Subcutaneous adipose tissue (tissue), 4 donors: Measurements from ENCODE around the gene ZDHHC4. TPM values are rescaled to one million over a fixed set of nuclear protein-coding genes. Genes with fewer than 3 reads are reported as not detected.

Experiments used
- total RNA-seq, 4 donors: library from RNA; depleted of rRNA; stranded (reverse); fragments of >200 nt; gene quantifications; one replicate each; pipeline ENCODE4 v1.1.0, GENCODE V29; 2016
- TF ChIP-seq, protein P1 (sequence below): fragments of 450-650 bp; IDR thresholded peaks from one replicate; pipeline ENCODE4 v1.5.1; 2016; ENCODE audit warnings: low read depth, mild to moderate bottlenecking, control low read depth, antibody characterized with exemption, moderate library complexity

The ZDHHC4 gene
- total RNA-seq, 4 donors from 2014 or later, result 39.8 to 62.2 (median 44.2) TPM

GRCh38 chr7:6533893-6534495 lies 43.3 kb upstream of the ZDHHC4 start:
- TF ChIP-seq, protein P1, sequence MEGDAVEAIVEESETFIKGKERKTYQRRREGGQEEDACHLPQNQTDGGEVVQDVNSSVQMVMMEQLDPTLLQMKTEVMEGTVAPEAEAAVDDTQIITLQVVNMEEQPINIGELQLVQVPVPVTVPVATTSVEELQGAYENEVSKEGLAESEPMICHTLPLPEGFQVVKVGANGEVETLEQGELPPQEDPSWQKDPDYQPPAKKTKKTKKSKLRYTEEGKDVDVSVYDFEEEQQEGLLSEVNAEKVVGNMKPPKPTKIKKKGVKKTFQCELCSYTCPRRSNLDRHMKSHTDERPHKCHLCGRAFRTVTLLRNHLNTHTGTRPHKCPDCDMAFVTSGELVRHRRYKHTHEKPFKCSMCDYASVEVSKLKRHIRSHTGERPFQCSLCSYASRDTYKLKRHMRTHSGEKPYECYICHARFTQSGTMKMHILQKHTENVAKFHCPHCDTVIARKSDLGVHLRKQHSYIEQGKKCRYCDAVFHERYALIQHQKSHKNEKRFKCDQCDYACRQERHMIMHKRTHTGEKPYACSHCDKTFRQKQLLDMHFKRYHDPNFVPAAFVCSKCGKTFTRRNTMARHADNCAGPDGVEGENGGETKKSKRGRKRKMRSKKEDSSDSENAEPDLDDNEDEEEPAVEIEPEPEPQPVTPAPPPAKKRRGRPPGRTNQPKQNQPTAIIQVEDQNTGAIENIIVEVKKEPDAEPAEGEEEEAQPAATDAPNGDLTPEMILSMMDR, result no peak

DNA sequence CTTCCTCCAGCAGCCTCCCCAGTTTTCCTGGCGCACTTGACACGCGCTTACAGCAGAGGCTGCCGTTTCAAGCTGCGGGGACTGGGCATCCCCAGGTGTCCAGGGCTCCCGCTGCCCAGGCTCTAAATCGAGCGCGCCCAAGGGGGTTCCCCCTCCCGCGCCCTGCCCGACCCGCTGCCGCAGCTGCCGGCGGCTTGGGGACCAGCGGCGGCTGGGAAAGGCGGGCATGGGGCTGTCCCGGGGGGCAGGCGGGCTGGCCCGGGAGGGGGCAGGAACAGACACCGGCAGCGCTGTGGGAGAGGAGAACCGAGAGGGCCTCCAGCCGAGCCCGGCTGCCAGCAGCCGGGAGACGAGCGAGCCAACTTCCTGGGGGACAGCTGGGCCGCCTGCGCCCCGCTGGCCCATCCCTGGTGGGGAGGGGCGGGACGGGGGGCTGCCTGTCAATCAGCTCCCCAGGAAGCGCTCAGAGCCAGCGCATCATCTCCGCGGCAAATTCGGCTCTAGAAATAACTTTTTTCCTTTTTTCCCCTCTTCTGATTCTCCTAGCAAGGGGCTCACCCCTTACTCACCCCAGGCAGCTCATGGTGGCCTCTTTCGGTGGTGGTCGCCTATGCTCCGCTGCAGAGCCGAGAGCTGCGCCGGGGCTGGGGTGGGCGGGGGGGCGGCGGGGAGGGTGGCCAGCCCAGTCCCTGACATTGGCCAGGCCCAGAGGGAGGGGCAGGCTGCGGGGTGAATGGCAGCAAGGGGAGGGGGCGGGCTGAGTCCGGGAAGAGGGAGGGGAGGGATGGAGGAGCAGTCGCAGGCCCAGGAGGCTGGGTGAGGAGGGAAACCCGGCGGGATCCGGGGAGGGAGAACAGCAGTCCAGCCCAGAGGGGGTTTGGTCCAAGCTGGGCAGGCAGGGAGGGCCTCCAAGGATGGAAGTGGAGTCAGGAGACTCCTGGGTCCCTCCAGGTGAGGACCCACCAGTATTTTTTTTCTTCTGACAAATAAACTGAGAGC lies 40.7 kb upstream of the ZDHHC4 start:
- TF ChIP-seq, protein P1, result no peak

DNA sequence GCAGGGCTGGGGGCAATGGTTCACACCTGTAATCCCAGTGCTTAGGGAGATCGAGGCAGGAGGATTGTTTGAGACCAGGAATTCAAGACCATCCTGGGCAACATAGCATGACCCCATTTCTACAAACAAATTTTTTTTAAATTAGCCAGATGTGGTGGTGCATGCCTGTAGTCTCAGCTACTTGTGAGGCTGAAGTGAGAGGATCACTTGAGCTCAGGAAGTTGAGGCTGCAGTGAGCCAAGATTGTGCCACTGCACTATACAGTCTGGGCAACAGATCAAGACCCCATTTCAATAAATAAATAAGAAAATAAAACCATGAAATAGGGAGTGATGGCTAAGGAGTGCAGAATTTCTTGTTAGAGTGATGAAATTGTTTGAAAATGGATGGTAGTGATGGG lies 34.9 kb upstream of the ZDHHC4 start:
- TF ChIP-seq, protein P1, result no peak

DNA sequence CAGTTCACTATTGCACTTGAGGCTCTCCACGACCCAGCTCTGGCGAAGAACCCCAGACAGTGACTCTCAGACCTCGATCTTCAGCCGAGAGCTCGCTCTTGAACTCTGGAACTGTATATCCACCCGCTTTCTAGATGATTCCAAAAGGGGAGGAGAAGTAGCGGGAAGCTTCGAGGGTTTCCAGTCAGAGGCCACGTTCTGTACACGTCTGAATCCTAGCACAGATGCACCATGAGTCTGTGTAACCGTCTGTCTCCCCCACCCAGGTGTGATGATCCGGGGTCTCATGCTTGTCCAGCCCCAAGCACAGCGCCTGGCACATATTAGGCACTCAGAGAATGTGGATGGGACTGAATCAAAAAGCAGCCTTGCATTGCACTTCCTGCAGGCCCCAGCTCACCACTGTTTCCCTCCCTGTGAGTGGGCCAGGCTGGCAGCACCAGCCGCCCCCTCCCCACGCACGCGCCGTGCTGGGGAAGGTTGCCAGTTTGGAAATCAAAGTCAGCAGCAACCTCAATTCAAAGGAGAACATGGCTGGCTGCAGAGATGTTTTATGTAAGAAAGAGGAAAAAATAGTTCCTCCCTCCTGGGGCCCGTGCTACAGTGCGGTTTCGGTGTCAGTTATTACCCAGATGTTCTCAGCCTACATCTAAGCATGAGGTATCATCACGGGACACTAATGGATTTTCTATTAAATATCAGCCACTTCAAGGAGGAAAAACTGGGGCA lies 31.7 kb upstream of the ZDHHC4 start:
- TF ChIP-seq, protein P1, result no peak

DNA sequence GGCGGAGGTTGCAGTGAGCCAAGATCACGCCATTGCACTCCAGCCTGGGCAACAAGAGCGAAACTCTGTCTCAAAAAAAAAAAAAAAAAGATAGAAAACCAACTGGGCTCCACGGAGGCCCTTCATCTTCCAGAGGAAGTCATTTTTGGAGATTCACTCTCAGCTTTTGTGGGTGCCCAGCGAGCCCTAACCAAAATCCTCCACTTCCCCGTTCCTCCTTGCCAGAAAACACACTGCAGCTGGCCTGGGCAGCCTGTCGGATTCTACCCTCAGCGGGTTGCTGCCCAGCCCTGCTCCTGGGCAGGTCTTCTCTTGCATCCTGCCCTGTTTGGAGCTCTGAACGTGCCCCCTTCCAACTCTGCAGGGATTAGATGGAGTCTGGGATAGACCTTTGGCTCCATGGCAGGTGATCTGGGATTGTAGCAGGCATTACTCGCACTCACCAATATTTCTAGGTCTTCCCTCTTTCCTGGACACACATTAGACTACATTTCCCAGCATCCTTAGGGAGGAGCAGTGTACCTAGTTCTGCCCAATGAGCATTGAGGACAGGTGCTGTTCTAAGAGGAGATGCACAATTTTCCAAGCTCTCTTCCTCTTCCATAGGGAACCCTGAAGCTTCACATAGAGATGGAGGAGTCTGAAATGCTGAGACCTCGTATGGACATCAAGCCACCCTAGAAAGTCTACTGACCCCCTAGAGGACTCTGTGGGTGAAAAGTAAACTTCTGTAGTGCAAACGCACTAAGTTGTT lies 30.6 kb upstream of the ZDHHC4 start:
- TF ChIP-seq, protein P1, result no peak

DNA sequence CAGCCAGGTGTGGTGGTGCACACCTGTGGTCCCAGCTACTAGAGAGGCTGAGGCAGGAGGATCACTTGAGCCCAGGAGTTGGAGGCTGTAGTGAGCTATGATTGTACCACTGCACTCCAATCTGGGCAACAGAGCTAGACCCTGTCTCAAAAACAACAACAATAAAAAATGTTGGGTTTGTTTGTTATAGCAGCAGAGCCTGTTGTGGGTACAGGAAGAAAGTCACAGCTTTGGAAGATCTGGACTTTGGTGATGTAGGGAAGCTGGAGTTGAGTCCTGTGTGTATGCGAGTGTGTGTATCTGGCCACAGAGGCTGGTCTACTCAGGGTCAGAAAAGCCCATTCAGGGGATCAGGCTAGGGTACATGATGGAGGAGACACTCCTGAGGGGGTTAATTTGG lies 29.9 kb upstream of the ZDHHC4 start:
- TF ChIP-seq, protein P1, result no peak
